Fibroblast of gingiva (primary cell): ENCODE measurements around the gene RPAP2.
A peak's percentile ranks its signal among the peaks of the same experiment; 100 is the strongest.
"Not testable (repeated sequence)": the region's sequence is repeated elsewhere in the genome, so short reads cannot be mapped to it uniquely, and the experiment has no call there.

Experiments
- DNase-seq: peaks from one replicate; pipeline ENCODE4 v3.0.0-alpha.2; 2011; ENCODE audit warnings: low read depth

The RPAP2 gene

GRCh38 chr1:92376345-92376744 is 77.5 kb downstream of the RPAP2 start:
- no peak for DNase-seq

DNA sequence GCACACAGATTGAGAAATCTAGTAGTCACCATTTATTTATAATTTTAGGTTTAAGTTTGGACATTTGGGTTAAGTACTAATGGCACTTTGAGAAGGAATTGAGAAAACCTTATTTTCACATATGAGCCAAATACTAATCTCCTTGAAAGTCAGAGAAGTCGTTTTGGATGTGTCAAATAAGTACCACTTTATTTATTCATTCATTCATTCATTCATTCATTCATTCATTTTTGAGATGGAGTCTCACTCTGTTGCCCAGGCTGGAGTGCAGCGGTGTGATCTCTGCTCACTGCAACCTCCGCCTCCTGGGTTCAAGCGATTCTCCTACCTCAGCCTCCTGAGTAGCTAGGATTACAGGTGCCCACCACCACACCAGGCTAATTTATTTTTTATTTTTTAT is 79.1 kb downstream of the RPAP2 start:
- not testable (repeated sequence) for DNase-seq

DNA sequence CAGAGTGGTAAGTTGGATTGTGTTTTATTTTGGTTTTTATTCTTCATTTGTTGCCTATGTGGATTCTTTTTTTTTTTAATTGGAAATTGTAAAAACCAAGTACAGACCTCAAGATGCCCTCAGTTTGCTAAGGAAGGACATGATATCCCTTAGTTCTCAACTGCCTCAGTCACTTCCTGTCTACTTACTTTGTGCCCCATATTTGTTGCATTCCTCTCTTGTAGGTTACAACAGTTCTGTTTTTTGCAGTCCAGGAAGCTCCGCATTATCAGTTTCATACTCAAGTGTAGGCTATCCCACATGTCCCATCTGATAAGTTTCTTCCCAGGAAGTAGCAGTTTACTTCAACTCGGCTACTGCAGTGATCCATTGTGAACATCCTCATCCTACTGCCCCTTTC is 82.0 kb downstream of the RPAP2 start:
- DNase-seq = no peak

DNA sequence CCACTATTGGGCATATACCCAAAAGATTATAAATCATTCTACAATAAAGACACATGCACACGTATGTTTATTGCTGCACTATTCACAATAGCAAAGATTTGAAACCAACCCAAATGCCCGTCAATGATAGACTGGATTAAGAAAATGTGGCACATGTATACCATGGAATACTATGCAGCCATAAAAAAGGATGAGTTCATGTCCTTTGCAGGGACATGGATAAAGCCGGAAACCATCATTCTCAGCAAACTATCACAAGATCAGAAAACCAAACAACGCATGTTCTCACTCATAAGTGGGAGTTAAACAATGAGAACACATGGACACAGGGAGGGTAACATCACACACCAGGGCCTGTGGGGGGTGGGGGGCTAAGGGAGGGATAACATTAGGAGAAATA is 95.1 kb downstream of the RPAP2 start:
- DNase-seq = not testable (repeated sequence)

DNA sequence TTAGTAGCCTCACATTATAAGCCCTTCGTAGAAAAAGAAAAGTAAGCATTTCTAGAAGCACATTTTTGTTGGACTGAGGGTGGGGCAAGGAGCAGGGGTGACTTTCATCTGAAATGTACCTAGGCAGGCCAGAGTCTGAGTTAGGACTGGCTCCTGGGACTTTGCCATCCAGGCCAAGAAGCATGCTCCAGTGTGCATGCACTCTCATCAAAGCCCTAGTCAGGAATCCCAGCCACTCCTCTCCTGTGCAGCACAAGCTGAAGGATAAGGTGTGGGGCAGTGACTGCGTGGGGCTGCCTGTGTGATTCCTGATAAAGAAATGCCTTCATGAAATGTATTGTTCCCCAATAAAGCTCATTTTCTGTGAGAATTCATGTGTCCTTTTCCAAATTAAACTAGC is 99.7 kb downstream of the RPAP2 start:
- DNase-seq = no peak

DNA sequence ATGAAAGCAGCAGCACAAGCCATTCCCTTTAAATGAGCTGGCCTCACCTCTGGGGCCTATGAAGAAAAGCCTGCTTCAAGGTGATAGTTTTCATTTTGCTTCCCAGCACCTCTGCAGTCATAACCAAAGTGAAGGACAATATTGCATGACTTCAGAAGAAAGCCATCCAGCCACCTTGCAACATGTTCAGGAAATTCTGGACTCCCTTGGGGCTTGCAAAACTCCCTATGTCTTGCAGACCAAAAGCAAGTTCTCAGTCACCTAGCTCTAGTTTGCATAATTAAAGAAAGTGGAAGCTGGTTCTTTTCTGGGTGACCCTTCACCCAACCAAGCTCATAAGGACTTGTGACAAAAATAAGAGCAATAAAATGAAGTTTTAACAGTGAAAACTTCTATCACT is 100.2 kb downstream of the RPAP2 start:
- DNase-seq = peak; percentile 16

DNA sequence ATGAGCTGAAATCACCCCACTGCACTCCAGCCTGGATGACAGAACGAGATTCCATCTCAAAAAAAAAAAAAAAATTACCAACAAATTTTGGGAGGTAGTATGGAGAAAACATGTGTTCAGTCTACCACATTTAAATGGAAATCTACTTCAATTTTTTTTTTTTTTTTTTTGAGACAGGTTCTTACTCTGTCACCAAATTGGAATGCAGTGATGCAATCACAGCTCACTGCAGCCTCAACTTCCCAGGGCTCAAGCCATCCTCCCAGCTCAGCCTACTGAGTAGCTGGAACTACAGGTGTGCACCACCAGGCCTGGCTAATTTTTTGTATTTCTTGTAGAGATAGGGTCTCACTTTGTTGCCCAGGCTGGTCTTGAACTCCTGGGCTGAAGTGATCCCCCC is 105.8 kb downstream of the RPAP2 start:
- no peak for DNase-seq

- no peak for DNase-seq
These were observed 110.0 kb downstream of the RPAP2 start for GRCh38 chr1:92408825-92409224.

- no peak for DNase-seq
These were observed 111.2 kb downstream of the RPAP2 start for GRCh38 chr1:92409946-92410549.

DNA sequence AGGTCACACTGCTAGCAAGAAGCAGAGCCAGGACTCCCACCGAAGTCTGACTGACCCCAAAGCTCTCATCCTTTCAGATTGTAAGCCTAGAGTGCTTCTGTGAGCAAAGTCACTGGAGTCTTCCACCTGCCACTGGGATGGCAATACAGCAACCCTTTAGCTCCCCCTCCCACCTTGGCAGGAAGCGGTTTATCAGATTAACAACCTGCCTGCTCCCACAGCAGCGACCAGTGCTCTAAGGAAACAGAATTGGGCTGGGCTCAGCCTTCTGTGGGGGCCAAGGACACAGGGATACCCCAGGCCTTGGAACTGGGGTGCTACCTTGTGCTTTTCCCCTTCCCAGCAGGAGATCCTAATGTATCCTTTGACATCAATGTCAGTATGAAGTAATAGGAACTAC is 111.8 kb downstream of the RPAP2 start:
- no peak for DNase-seq

GRCh38 chr1:92411511-92411910 is 112.7 kb downstream of the RPAP2 start:
- DNase-seq = peak; percentile 48

DNA sequence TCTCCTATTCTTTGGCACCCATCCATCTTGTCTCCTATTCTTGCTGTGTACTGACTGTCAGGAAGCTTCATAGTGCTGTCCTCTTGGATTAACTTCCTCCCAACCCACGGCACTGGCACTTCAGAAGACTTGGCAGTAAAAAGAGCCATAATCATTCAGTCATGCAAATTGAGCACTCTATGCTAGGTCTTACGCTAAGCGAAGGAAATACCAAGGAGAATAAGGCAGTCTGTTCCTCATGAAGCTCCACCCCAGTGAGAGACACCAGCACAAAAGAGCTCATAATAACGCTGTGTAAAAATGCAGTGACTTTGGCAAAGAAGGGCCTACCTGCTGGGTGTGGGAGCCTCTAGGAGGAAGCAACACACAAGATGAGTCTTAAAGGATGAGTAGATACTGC is 120.8 kb downstream of the RPAP2 start:
- DNase-seq = no peak

DNA sequence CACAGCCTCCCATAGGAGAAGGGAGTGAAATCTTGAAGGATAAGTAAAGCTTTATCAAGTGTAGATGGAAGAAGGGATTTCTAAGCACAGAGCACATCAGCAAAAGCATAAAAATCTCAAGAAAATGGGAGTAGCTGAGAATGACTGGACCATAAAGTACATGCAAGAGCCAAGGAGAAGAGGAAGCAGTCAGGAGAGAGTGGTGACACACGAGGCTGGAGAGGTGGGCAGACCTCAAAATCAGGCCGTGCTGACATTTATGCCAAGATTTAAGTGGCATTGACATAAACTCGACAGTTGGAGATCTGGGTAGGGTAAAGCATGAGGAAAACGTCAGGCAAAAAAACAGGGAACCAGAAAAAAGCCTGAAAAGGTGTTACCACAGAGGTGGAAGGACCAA is 125.5 kb downstream of the RPAP2 start:
- DNase-seq = no peak

GRCh38 chr1:92425617-92426016 is 126.8 kb downstream of the RPAP2 start:
- DNase-seq = no peak

GRCh38 chr1:92430030-92430429 is 131.2 kb downstream of the RPAP2 start:
- DNase-seq = no peak

GRCh38 chr1:92434572-92434971 is 135.7 kb downstream of the RPAP2 start:
- not testable (repeated sequence) for DNase-seq

GRCh38 chr1:92439291-92439690 is 140.4 kb downstream of the RPAP2 start:
- no peak for DNase-seq

DNA sequence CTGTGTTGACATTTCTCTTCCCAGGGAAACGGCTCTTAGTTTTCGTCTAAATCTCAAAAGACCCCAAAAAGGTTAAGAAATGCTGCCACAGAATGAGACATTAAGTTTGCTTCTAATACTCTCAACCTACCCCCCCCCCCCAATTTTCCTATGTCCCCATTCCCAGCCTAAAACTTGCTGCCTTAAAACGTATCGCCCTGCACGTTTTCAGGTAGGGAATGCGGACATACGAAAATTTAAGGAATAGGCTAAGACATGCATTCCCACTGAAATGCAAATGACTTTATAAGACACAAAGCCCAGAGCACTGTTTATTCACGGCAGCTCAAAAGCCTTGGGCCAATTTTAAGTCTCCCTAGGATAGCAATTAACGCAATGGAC is 142.4 kb downstream of the RPAP2 start:
- DNase-seq = no peak

DNA sequence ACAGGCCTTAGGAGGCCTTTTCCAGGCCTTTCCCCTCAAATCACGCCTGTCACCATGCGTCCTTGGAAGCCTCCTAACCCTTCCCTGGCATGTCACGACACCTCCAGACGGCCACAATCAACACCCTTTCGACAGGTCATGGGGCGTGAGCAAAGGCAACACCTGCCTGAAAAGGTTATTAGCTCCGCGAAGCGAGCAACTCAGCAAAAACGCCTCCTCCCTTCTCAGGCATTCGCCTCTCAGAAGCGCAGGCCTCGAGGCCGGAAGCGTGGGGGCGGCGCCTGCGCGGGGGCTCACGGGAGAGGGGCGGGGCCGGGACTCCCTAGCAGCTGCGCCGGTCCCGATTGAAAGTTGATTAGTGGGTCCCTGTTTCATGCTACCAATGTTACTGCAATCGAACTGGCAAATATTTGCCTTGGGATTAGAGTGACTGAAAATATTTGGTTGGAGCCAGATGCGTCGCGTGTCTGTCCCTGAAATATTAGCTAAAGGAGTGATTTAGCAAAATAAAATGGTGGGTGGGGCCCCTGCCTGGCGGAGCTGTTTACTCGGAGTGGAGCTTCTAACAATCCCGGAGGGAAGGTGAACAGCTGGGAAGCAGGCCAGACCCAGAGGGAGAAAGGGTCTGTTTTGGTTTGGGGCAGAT is 143.0 kb downstream of the RPAP2 start:
- no peak for DNase-seq

- no peak for DNase-seq
These were observed 143.5 kb downstream of the RPAP2 start for GRCh38 chr1:92442351-92442750.

DNA sequence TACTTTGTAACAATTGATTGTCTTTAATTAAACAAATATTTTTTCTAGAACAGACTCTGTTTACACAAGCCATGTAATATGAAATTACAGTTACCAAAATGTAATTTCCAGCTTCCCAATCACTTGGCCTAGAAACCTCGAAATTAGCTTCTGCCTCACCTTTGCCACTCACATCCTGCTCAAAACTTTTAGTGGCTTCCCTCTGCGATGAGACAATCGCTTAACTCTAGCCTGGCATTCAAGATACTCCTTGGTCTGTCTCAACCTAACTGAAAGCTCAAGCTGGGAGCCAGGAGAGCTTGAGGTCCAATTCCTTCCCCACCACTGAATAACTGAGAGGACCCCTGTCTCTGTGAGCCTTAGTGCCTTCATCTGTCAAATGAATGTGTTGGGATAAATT is 145.0 kb downstream of the RPAP2 start:
- no peak for DNase-seq

DNA sequence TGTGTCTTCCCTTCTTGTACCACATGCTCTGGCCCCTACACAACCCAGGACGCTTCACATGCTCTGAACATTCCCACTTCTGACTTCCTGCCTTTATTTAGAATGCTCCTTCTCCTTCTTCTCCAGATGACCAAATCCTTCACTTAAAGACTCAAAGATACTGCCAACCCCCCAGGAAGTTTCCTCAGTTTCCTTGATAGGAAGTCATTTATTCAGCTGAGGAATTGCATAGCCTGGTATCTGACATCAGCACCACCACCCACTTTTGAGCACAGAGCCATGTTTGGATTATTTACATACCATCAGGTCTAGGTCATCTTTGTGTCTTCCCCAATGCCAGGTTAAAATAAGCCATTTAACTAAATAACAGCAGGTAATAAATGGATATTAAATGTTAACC is 145.5 kb downstream of the RPAP2 start:
- no peak for DNase-seq

GRCh38 chr1:92445865-92446264 is 147.0 kb downstream of the RPAP2 start:
- DNase-seq = no peak

GRCh38 chr1:92446546-92446945 is 147.7 kb downstream of the RPAP2 start:
- no peak for DNase-seq
